IPS DF 4.7 (cell line): ENCODE measurements around the gene ACKR1.

Source experiments
- DNase-seq: peaks from one replicate; pipeline ENCODE4 v3.0.0-alpha.2; 2013; ENCODE audit warnings: low spot score; ENCODE audit errors: extremely low read depth

ACKR1 gene, protein sequence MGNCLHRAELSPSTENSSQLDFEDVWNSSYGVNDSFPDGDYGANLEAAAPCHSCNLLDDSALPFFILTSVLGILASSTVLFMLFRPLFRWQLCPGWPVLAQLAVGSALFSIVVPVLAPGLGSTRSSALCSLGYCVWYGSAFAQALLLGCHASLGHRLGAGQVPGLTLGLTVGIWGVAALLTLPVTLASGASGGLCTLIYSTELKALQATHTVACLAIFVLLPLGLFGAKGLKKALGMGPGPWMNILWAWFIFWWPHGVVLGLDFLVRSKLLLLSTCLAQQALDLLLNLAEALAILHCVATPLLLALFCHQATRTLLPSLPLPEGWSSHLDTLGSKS

DNA sequence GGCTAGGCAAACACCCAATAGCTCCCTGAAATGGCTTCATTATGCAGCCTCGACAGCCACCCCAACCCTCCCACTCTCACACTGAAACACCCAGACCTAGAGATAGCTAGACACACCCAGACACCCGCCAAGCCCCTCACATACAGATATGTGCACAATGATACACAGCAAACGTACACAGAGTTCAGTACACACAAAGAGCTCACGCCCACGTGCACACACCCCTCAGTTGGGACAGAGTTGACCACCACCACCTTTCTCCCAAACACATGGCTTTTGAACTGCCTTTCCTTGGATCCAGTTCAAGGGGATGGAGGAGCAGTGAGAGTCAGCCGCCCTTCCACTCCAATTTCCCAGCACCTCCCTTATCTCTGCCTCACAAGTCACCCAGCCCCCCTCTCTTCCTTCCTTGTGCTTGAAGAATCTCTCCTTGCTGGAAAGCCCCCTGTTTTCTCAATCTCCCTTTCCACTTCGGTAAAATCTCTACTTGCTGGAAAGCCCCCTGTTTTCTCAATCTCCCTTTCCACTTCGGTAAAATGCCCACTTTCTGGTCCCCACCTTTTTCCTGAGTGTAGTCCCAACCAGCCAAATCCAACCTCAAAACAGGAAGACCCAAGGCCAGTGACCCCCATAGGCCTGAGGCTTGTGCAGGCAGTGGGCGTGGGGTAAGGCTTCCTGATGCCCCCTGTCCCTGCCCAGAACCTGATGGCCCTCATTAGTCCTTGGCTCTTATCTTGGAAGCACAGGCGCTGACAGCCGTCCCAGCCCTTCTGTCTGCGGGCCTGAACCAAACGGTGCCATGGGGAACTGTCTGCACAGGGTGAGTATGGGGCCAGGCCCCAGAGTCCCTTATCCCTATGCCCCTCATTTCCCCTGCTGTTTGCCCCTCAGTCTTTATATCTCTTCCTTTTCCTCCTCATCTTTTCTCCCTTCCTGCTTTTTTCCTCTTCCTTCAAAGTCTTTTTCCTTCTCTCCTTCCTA, at the start of gene ACKR1:
Gene ACKR1, plus strand, starts transcription at position 715 of the 981 bp plus-strand sequence. Its CDS starts 85 bp downstream, at position 800.
- DNase-seq = no peak

DNA sequence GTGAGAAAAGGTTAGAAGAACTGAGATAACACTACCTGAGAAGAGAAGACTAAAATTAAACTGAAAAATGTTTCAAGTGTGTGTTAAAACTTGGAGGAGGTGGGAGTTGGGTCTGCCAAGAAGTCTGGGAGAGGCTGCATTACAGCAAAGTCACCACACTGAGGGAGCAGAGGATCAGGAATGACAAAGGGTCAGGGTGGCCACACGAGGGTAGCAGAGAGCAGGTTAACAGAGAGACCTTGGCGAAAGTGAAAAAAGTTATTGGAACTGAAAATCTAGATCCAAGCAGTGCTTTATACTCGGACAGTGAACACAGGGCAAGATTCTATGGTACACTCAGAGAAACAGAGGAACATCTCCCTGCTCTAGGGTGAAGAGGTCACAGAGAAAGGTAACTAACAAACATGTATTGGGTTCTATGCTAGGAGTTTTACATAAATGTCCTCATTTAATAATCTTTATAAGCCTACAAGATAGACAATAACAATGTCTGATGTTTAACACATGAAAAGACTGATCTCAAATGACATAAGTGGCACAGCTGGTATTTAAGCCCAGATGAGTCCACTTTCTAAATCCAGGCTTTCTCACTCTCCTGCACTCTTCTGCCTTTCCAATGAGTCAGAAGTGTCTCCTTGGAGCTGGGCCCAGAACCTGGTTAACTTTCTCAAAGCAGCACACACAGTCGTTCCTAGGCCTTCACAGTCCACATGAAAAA, 43.5 kb upstream of the ACKR1 start:
- no peak for DNase-seq

DNA sequence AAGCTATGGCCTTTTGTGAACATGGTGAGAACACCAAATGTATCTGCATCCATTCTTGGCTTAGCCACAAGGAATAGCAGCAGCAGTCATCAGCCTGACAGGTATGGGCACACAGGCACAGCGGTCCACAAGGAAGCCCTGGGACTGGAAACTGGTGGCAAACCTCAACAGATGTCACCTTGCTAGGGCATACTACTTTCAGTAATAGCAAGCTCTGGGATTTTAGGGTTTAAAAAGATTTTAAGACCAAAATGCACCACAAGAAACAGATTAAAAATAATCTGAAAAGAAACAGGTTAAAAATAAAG, 43.0 kb upstream of the ACKR1 start:
- DNase-seq = no peak

DNA sequence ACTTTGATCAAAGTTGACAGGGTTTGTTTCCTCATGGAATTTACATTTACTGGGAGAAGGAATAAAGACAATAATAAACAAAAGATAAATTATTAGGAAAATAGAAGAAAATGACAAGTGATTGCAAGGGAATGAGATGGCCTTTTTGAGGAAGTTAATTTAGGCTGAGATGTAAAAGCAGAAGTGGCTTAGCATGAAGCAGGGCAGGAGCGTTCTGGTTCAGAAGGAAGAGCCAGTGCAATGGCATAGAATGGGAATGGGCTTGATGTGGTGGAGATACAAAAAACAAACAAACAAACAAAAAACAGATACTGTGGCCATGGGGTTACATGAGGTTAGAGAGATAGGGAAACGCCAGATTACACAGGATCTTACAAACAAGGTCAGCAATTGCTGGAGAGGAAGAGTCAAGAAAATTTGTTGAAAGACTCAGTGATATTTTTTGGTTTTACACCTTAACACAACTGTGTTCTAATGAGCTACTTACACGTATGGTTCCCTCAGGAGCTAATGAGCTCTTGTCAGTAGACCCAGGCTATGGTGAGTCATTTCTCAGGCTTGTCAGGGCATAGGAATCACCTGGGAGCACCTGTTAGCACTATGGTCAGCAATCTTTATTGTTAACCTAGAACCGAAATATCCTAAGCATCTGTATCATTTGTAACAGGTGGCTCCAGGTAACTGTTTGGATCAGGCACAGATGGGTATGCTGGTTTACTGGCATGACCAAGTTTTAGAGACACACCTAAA, 42.0 kb upstream of the ACKR1 start:
- DNase-seq = no peak

DNA sequence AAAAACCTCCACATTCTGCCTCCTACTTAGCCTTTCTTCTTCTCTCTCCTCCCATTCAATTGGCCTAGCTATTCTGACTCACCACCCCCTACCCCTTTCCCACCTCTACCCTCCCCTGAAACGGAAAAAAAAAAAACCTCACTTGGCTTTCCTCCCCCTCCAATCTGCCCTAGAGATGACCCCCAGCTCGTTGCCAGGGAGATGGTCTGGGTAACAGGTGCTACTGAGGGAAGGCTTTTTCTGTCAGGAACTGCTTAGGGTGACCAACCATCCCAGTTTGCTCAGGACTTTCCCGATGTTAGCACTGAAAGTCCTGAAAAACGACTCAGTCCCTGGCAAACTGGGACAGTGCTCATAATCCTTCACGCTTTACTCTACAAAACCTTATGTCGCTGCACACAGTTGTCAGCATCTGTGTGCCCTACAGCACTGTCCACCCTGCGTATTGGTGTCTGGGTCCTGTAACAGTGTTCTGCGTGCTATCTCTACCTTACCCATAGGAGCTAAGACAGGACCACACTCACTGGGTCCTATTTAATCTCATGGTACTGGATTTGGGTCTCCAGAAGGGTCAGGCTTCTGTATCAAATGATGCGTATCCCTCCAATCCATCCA, 41.0 kb upstream of the ACKR1 start:
- DNase-seq = no peak

DNA sequence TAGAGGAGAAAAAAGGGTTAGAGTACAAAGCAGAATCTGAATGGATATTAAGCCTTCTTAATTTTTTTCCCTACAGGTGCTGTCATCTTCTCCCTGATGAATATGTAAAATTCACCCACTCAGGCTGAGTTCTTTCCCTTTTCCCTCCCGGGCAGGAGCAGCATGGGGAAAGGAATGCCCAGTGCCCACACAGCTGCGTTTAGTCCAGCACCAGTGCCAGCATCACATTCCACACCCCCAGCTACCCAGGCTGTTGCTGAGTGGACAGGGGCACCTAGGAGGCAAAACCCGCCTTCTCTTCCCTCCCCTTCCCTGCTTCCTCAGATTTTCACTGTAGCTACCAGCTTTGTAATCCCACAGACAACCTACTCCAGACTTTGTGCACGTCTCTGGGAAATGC, 36.6 kb upstream of the ACKR1 start:
- no peak for DNase-seq

DNA sequence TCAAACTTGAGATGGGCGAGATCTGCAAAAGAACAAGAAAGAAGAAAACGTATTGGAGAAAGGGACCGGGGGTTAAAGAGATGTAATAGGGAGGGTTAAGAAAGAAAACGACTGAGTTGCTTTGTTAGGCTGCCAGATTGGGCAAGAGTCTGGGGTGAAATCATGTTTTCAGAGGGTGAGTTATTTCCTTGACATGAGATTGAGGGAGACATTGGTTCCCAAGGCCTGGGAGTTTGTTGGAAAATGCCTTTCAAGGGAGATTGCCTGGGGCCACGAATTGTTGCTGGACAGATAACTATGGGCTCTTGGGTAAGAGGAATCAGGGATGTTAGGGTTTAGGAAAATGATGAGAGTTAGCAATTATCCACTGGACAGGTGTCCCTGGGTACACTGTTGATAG, 34.0 kb upstream of the ACKR1 start:
- DNase-seq = no peak

DNA sequence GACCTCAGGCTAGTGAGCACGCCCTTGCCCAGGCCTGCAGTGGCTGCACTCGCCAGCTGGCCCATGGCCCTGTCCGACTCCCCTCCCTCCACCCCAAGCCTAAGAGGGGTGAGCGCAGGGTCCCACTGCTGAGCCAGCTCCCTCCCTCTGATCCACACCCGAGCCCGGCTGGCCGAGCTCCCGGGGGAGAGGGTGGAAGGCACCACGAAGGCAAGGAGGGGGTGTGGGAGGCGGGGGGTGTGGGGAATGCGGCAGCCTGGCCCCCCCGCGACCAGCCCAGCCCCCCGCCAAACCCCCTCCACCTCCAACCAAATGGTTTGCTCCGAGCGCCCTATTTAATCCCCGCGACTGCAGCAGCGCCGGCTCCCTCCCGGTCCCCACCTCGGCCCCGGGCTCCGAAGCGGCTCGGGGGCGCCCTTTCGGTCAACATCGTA, 33.4 kb upstream of the ACKR1 start, which contains the start of gene CADM3:
Gene CADM3, plus strand, starts transcription at position 362 of the 434 bp plus-strand sequence. CDS start 151 bp downstream, outside the sequence.
- DNase-seq = no peak

DNA sequence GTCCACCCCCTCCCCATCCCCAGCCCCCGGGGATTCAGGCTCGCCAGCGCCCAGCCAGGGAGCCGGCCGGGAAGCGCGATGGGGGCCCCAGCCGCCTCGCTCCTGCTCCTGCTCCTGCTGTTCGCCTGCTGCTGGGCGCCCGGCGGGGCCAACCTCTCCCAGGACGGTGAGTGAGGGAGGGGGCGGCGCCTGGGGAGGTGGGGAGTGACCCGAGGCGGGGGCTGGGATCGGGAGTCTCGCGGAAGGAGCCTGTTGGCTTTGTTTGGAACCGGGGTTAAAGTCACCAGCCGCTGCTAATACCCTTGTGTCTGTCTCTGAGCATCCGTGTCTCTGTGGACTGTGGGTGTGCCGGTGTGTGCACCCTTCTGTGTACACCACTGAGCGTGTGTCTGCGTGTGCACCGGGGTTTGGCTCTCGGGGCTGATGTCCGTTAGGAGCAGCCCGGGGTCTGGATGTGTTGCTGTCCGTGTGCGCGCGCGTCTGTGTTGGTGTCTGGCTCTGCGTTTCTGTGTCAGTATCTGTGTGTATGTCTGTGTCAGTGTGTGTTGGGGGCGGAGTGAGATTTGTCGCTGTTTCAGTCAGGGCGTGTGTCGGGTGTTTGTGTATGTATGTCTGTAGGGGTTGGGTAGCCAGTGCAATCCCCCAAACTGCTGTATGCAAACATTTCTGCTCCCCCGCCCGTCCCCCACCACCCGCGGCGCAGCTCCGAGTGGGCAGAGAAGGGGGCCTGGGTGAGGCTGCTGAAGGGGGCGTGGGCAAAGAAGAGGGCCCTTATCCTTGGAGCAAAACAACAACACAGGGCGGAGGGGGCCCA, 32.8 kb upstream of the ACKR1 start:
- DNase-seq = no peak

DNA sequence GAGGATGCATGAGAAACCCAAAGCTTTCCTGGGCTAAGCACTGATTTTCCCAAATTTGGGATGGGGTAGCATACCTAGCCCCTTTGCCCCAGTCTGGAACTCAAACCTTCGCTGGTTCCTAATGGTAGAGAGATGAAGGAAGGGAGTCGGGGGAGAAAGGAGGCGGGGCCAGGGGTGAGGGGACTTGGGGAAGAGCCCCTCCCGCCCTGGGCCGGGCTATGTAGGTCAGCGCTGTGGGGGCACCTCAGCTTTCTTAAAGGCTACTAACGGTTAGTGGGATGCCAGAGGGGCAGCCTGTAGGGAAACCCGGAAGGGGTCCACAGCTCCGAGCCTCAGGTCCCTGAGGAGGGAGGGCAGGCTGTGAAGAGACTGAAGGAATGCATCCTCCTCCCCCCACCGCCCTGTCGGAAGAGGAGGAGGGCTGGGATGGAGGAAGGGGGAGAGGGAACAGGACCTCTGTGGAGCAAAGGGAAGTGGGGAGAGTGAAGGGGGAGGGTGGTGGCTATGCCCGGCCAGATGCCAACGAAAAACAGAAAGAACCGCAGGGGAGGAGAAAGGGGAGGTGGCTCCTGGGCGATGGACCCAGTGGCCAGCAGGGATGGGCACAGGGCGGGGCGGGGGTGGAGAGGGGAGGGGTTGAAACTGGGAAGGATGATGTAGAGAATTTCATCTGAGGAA, 31.9 kb upstream of the ACKR1 start:
- no peak for DNase-seq

DNA sequence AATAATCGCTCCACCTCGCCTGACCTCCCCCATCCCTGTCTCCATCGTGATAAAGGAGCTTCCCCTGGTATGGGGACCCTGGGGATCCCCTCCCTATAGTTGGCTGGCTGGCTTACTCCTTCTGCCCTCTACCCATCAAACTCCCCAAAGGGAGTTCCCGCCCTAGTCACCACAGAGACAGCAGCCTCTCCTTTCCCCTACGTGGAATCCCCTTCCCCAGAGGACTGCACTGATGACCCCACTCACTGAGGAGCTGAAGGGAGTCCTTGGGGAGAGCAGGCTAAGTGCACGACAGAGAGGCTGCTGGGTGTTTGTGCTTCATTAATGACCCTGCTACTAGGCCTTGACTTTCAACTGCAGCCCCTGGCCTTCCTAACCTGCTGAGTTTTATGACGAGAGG, 31.4 kb upstream of the ACKR1 start:
- DNase-seq = no peak

DNA sequence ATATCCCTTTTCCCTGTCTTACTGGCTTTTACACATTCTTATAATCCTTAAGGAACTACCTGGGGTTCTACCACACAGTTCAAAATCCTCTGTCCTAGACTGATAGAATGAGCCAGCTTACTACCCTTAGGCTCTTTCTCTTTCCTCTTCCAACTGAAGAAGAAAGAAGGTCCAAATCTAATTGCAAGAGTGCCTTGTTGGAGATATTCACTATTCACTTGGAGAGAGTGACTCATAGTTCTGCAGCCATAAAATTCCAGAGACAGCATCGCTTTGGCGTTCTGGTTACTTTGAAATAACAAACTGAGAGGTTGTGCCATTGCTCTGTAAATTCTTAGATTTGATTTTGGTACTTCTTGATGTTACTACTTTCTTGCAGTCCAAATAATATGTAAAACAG, 29.1 kb upstream of the ACKR1 start:
- DNase-seq = no peak

DNA sequence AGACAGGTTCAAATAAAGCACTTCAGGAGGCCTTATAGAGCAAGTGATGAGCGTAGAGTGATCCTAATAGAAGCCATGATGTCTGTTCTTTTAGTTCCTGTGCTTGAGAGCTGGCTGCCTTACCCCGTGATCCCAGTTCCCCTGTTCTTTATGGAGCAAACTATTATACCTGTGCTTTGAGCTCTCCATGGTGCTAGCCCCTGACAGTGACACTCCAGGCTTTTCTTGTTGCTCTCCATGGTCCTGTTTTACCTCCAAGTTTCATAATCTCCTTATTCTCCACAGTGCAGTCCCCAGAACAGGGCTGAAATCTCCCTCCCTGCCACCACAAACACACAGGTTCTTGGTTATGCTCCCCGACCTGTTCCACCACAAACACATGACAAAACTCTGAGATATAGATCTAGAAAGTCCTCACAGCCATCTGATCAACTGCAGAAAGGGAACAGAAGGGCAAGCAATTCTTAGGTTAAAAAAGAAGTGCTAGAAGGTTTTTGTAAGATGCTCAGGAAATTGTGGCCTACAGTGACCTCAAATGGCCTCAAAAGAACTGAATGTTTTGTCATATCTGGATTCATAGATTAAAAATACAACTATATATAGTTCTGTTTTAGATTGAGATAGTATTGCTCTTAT, 27.3 kb upstream of the ACKR1 start:
- no peak for DNase-seq

DNA sequence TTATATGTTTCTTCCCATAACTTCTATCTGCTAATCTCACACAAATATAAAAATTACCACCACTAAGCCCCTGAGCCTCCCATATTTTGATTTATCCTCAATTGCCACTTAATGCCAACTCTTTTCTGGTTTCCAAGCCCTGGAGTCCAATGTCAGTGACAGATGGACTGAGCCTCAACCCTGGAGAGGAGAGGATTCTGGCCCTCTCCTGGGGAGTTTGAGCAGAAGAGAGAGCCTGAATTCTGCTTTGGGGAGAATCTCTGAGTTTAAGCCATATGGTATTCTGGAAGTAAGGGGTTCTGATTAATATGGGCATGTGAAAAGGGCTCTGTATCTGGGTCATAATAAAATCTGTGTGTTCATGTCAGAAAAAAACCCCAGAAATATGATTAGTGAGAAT, 24.8 kb upstream of the ACKR1 start:
- no peak for DNase-seq

DNA sequence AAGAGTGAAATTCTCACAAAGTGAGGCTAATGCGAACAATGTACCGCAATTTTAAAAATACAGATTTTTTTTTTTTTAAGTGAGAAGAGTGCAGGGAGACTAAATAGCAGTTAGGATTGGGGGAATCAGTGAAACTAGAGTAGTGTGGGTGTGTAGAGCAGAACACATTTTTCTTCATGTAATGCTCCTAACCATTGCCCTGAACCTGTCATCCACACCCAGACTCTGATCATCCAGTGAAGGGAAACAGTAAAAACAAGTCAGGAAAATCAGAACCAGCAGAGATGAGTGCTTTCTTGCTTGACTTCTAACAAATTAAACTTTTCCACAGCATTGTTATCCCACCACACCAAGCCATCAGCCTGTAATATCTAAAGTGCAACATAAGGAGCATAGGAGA, 24.2 kb upstream of the ACKR1 start:
- no peak for DNase-seq

DNA sequence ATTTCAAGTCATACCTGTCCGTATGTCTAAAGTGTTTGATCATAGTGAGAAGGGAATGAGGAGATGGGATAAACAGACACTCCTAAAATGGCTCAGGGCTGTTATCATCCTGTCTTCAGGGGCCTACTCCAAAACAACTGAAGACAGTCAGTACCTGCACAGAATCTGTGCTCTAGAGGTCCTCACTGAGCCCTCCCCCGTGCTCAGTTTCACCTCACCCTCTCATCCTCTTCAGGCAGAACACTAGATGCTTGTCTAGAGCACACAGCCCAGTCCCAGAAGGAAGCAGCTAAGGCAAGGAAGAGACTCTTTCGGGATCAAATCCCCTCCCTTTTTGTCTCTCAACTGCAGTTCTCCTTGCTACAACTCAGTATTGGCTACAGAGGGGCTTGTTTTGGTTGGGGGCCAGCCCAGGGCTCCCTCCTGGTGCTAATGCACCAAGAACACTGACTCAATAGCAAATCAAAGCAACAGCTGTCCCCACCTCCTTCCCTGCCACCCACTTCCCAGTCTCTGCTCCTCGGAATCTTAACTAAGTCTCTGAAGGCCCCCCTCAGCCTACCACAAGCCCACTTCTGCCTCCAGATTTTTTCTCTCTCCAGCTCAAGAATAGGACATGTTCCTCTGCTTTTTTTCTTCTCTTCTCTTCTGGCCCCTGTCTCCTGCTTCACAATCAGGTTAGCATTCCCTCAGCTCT, 23.2 kb upstream of the ACKR1 start:
- no peak for DNase-seq

DNA sequence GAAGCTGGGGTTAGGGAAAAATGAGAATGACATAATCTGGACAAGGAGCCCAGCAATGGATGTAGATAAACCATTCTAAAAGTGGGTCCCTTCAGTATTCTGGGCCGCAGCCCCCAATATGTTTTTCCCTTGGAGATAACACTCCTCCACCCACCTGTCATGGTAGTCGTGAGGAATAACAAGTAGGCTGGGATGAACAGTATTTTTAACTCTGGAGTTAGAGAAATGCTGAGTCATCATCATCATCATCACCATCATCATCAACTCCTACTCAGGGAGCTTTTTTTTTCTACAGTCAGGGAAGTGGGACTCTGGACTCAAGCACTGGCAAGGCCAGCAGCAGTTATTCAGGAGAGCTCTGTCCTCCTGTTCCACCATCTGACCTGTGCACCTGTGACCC, 20.5 kb upstream of the ACKR1 start:
- DNase-seq = no peak

DNA sequence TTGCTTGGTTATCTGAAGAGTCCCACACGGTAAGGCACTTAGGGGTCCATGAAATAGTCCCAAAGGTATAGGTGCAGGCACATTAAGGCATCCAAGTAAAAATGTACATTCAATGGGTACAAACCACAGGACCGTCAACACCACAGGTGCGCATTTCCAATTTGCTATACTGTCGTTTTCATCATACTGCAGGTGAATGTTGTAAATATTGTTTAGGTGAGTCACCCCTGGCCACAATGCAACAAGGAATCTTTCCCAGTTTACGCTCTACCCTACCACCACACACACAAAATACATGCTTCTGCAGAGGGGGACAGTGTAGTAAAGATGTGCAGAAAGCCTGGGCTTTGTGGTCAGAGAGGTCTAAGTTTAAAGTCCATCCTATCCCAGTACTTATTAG, 19.6 kb upstream of the ACKR1 start:
- DNase-seq = no peak
